Iris pigment epithelial cell (primary cell): Measurements from ENCODE around the gene NINJ2.

Experiments
- DNase-seq: peaks from one replicate; pipeline ENCODE4 v3.0.0-alpha.2; 2011; ENCODE audit warnings: low read depth

Gene NINJ2

DNA sequence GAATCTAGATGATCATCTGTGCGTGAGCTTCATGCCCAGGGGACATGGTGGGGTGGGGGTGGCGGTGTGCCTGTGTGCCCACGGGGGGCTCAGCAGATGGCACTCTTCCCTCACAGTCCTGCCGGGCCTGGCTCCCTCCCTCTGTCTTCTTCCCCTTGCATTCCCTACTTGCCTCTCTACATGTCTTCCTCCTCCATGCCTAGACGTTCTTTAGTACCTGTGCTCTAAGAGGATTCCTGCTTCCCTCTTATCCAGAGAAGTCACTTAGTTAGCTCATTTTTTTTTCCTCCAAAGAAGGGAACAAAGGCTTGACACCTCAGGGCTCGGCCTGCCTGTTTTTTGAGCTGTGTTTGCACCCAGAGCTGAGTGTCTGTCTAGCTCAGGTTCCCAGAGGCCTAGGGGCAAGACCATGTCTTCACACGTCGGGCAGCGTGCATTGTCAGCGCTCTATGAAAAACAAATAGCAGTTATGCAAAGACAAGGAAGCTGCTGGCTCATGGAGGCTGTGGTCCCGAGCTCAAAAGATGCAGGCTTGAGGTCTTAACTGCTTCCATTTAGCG is 48.8 kb downstream of the NINJ2 start:
- DNase-seq, result no peak

DNA sequence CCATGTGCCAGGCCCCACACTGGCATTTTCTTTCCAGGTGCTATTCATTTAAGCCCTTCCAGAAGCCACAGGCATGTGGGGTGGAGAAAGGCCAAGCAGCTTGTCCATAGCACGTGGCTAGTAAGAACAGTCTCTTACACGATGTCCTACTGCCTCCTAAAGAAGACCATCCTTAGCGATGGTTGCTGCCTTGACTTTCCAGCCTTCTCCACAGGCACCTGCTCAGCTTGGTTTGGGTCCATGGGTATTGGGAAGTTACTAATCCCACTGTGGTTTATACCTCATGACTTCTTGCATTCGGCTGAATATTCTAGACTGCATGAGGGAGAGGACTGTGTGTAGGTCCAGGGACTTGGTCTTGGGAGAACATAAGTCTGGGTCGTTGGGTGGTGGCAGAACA is 49.2 kb downstream of the NINJ2 start:
- DNase-seq, result no peak

DNA sequence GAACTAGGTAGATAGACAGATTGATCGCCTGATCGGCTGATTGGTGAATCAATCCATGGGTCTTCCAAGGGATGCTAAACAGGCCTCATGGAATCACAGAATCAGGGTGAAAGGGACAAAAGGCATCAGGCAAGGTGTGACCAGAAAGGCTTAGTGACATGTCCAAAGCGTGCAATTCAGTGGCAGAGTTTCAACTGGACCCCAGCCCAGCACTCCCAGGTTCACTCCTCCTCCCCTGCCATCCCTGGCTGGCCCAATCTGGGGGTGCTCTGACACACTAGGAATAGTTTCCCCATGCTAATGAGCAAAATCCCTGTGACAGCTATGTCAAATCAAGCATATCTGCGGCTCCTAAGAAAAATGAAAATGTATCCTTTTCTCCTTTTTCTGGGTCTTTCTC is 50.4 kb downstream of the NINJ2 start:
- DNase-seq, result no peak

DNA sequence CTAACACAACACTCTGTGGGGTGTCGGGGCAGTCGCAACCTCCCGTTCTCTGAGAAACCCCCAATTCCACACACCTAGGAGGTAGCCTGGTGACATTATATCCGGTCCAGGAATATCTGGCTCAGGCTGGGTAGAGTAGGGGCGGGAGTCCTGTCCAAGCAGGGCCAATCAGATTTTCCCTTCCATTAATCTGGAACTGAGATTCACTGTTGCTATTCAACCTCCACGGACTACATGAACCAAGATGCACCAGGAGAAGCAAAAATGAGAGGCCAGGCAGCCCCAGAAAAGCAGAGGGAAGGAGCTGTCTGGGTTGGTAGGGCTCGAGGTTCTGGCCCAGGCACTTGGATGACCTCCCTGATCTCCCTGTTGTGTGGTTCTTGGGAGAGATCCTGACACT is 51.0 kb downstream of the NINJ2 start:
- no peak for DNase-seq

DNA sequence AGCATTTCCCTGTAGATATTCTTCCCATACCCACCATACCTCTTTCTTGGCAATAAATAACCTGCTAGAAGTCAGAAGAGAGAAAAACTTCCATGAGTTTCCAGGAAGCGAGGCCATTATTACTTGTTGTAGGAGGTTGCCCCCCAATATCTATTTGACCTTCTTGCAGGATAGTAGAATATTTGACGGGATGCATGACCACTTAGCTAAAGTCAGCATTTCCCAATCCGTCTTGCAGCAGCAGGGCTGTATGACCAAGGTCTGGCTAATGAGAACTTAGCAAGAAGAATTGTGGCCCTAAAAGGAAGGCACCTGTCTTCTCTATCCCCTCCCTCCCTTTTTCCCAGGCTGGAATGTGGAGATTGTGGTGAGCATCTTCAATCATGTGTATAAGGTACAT is 51.5 kb downstream of the NINJ2 start:
- no peak for DNase-seq

DNA sequence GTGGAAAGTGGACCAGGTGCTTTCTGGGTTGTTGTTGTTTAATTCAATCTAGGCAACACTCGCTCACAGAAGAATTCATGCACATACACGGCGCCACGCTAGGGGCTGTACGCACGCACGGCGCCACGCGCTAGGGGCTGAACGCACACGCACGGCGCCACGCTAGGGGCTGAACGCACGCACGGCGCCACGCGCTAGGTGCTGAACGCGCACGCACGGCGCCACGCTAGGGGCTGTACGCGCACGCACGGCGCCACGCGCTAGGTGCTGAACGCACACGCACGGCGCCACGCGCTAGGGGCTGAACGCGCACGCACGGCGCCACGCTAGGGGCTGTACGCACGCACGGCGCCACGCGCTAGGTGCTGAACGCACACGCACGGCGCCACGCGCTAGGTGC is 54.3 kb downstream of the NINJ2 start:
- DNase-seq, result no peak

DNA sequence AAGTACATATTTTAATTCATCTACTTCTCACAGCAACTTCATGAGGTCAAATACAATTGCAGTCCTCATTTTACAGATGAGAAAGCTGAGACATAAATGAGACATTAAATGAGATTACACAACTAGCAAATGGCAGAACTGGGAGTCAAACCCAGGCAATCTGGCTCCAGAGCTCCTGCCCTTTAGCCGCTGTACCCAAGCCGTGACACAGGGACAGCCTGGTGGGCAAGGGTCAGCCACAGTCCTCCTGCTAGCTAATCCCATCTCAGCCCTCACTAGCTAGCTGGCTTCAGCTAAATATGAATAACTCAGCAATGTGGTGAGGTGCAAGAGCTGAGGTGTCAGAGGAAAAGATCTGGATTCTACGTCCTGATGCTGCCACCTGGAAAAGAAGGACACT is 54.8 kb downstream of the NINJ2 start:
- DNase-seq, result no peak

DNA sequence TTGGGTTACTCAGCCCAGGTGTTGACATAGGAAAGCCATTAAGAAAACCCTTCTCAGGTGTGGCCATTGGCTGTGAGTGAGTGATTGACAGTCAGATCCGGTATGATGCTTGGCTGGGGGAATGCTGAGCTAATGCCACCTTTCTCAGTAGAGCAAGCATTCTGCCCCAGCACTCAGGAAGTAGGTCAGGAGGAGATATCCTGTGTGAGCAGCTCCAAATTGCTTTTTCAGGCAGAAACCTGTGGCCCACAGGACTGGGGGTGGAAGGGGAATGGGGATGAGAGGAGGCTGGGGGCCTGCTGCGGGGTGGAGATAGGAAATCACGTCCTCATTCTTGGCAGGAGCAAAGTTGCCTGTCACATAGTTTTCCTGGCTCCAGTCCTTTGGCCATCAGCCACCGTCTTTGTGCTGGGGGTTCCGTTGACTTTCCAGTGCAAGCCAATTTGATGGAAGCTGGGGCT is 55.7 kb downstream of the NINJ2 start:
- DNase-seq, result no peak

DNA sequence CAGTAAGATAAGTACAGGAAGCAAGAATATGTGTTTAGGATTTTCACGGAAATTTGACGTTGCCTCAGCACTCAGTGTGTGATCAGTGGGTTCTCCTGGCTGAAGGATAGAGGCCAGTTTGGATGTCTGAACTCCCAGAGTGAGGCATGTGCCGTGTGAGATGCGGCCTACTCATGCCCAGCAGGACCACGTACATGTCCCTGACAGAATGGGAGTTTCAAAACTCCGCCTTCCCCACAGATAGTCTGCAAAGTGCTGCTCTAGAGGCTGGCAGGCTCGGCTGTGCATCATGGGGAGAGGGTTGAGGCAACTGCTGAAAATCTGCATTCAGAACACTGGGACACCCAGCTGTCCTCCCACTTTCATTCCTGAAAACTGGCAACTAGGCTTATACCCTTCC is 58.3 kb downstream of the NINJ2 start:
- no peak for DNase-seq

DNA sequence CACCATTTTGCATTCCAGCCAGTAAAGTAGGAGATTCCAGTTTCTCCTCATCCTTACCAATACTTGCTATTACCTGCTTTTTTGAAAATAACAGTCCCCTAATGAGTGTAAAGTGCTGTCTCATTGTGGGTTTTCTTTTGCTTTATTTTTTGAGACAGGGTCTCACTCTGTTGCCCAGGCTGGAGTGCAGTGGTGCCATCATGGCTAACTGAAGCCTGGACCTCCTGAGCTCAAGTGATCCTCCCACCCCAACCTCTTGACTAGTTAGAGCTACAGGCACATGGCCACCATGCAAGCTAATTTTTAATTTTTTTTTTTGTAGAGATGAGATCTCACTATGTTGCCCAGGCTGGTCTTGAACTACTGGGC is 60.6 kb downstream of the NINJ2 start:
- no peak for DNase-seq

DNA sequence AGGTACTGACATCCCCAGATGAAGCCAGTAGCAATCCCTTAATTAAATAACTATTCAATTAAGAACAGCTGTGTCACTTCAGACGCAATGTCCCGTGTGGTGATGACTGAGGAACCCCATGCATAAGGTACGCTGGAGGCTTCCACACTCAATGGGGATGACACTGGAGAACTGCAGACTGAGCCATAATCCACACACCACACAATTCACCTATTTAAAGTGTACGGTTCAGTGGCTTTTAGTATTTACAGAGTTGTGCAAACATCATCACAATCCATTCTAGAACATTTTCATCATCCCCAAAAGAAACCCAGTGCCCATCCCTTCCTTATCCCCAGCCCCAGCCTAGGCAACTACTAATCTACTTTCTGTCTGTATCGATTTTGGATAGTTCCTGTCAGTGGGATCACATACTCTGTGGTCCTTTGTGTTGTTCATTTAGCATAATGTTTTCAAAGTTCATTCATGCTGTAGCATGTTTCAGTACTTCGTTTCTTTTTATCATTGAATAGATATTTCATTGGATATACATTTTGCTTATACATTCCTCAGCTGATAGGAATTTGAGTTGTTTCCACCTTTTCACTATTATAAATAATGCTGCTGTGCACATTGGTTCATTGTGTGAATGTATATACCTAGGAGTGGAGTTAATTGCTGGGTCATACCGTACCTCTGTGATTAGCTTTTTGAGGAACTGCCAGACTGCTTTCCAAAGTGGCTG is 61.1 kb downstream of the NINJ2 start:
- no peak for DNase-seq

DNA sequence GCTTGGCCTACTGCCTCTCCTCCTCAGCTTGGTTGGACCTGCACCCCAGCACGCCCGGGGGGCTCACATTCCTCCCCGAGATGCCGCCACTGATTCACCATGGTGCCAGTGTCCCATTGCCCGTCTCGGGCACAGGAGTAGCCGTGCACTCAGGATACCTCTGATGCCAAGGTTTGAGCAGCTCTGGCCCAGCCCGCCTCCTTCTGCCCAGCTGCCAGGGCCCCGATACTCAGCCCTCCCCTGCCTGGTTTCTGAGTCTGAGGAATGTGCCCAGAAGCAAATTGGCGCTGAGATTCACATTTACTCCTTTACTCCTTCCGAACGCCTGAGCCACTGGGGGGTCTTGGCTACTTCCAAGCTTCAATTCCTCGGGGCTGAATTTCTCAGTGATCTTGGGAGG is 63.5 kb downstream of the NINJ2 start:
- no peak for DNase-seq

DNA sequence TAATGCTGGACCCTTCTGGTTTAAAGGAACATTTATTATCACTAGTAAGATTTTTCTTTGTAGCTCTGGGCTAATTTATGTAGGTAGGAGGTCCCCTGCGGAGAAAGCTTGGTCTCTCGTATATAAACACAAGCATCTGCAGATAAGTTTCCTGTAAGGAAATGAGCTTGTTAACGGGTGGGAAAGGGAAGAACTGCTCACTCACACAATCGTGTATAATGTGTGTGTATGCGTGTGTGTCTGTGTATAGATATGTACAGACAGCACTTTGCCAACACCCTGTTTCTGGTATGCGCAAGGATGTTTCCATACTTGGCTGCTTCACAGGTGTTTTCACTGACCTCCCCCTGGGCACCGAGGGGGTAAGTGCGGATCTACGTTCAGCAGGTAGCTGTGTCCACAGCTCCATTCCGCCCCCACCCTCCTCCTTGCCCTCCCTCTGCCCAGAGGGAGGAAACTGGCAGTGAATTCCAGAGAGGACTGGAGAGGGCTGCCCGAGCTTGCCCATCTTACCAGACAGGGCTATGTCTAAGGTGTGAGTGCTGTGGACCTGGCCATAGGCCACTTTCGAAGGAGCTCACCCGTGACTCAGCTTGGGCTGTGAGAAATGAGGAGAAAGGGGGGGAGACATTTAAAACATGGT is 65.2 kb downstream of the NINJ2 start:
- no peak for DNase-seq

DNA sequence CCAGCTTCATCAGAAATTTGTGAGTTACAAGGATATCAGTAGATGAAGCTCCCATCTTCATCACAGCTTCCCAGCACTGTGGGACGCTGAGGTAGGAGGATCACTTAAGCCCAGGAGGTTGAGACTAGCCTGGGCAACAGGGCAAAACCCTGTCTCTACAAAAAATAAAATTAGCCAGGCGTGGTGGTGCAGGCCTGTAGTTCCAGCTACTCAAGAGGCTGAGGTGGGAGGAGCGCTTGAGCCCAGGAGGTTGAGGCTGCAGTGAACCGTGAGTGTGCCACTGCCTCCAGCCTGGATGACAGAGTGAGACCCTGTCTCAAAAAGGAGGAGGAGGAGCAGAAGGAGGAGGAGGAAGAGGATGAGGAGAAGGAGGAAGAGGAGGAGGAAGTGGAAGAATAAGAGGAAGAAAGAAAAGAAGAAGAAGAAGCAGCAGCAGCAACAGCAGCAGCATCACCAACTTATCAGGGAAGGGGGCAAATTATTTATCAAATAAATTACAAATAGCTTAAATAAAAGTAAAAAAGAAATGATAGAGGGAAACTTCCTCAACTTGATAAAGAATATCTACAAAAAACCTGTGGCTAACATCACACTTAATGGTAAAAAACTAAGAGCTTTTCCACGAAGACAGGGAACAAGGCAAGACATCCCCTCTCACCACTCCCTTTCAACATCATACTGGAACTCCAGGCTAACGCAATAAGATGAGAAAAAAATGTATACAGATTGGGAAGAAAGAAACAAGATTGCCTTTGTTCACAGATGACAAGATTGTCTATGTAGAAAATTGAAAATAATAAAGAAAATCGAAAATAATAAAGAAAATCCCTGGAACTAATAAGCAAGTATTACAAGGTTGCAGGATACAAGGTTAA is 69.6 kb downstream of the NINJ2 start:
- DNase-seq, result no peak

DNA sequence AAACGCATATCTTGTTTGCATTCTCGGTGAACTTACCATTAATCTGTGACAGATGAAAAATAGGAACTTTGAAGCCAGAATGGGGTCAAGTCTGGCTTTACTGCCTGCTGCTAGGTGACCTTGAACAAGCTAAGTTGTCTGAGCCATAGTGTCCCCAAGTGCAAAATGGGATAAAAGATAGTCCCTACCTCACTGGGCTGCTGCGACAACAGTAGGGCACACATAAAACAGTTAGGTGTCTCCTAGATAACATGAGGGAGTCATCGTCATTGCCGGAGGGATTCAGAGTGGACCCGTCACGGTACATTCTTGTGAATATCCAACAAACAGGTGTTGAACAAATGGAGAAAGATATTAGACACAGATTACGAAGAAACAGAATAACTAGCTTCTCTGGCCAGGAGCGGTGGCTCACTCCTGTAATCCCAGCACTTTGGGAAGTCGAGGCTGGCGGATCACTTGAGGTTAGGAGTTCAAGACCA is 71.2 kb downstream of the NINJ2 start:
- DNase-seq, result no peak

DNA sequence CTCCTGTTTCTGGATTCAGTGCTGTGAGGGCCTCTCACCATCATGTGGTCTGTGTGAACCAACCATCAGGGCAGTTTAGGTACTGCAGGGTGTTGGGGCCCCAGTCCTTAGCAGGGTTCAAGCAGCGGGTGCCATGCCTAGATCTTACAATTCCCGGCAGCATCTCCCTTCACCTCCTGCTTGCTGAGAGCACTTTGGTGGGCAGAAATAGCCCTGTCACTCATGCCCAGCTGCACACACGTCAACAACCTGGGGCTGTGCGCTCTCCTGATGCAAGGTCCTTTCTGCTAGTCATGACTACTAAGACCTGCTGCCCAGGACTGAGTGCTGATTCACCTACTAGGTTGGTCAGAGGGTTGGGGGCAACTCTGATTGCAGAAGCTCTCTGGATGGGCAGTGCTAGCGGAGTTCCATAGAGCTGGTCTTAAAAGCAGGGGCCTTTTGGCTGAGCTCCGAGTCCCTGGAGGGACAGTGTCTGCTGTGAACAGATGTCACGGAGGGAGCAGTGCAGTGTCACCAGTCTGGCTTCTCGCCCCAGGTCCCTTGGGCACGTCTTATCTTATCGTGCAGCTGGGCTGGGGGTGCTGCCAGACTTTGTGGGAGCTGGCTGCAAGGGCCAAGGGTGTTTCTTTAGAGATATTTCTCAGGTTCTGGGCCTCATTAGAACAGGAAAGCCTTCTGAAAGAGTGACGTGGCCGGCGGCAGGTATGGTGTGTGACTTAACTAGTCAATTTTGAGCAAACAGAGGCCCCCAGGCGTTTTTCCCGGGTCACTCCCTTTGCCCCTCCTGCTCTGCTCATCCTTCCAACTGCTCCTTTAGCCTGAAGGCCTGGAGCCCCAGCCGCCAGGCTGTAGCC is 71.8 kb downstream of the NINJ2 start:
- DNase-seq, result no peak

DNA sequence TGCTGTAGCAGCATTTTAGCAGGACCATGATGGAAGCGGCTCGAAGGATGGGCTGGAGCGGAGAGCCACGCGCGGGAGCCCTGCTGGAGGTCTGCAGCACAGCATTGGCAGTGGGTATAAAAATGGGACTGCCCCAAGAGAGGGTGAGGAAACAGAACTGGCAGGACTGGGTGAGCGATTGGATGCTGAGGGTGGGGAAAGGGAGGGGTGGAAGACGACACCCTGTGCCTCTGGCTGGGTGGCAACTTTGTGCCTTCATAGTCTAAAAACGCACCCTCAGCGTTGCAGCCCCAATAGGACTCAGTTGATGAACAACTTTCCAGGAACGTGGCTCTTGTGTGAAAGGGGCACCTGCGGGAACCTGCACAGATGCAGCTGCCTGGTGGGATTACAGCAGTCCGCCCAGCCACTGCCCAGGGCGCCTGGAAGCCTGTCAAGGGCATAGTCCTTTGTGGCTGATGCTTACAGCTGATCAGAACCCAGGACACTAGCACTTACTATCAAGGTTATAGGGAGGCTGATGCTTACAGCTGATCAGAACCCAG is 73.0 kb downstream of the NINJ2 start:
- DNase-seq, result no peak

DNA sequence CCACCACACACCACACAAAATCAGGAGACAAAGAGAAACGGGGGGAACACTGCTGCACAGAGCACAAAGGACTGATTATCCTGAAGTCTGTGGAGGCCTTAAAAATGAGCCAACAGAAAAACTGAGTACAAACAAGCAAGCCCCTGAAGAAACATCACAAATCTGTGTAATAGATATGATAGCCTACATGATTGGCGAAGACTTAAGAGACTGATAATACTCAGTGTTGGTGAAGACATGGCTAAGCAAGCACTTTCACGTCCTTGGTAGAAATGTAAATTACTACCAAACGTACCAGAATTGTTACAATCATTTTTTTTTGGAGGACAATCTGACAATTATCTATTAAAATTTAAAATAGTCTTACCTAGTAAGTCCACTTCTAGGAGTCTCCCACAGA is 74.6 kb downstream of the NINJ2 start:
- no peak for DNase-seq

DNA sequence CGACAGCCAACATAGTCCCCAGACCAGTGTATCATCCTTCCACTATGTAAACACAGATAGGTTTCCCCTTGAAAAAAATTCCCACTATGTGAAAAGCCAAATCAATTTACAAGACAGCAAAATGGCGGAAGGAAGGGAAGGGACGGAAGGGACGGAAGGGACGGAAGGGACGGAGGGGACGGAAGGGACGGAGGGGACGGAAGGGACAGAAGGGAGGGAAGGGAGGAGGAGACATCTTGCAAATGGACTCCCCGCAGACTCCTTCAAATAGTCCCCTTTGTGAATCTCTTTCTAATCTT is 75.3 kb downstream of the NINJ2 start:
- DNase-seq, result no peak

DNA sequence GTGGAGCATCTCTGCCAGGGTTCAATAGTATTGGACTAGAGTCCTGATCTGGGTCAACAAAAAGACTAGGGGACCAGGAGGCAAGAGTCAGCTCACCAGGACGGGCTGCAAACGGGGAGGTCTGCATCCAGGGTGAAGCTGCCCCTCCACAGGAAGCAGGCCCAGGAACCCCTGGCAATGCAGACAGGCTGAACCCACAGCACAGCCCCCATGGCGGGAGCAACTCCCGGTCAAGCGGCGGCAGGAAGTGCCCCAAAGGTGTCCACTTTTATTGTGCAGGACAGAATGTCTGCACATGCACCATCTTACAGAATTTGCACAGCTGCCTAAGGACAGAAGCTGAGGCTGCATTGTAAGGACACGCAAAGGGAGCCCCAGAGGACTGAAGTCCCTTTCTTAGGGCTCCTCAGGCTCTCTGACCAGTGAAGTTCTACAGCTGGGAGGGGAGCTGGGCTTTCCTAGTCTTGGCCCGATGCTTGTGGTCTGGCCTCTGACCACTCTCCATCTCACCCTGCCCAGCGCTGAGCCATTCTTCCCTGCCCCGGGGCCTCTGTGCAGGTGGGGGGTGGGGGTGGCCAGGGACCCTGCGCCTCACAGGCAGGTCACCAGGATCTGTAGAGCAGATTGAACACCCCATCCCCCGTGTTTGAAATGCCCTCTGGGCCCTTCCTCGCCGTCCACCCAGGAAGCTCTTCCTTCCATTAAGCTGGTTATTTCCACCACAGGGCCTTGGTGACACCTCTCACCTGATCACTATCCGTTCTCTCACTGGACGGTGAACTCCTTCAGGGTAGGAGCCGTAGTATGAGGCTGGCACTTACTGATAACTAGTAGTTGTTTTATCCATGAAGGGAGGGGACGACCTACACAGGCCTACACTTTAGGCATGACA is 75.9 kb downstream of the NINJ2 start:
- no peak for DNase-seq
